Endothelial cell of umbilical vein (primary cell): ENCODE results near the gene LGI4. TPM values are rescaled to one million over a fixed set of nuclear protein-coding genes. Genes with fewer than 3 reads are reported as not detected.

Experiments
- BruUV-seq: library from RNA; stranded (reverse); fragments of 400-500 nt; replicated peaks from 2 replicates; lab custom pipeline; 2021; lab: Mats Ljungman, UMichigan
- CTCF ChIA-PET: fragments of 300-600, 350-600 bp; sonication (Branson Sonifier 250); formaldehyde crosslinking; loops from one replicate; lab custom pipeline; 2021; ENCODE audit warnings: antibody characterized with exemption, inconsistent platforms; lab: Charles Lee
- POLR2A ChIA-PET: fragments of 300-600, 350-600 bp; sonication (Branson Sonifier 250); formaldehyde crosslinking; loops from one replicate; lab custom pipeline; 2021; ENCODE audit warnings: antibody characterized with exemption, inconsistent platforms; lab: Charles Lee
- DNase-seq: peaks from one replicate; pipeline ENCODE4 v3.0.0-alpha.2; 2011; ENCODE audit warnings: low read depth, low spot score
- FAIRE-seq: peaks from 2 replicates; lab custom pipeline; 2011; peaks lifted over from hg19 to GRCh38; lab: Jason Lieb, UNC
- H2AFZ ChIP-seq: 2 replicates; pipeline ENCODE4 v1.6.0; 2012; ENCODE audit warnings: low read depth, low read length, control low read depth, inconsistent platforms
- H3K27ac ChIP-seq: 2 replicates; pipeline ENCODE4 v1.5.1; 2011; ENCODE audit warnings: low read depth, mild to moderate bottlenecking, control low read depth, low read length, moderate library complexity; ENCODE audit not compliant: insufficient read depth
- H3K27me3 ChIP-seq, 2 experiments: 2 replicates each; pipeline versions ENCODE4 v1.6.0 to v1.6.1; 2011; ENCODE audit warnings: low read length in 2 of 2, mixed read lengths in 1 of 2; ENCODE audit not compliant: control insufficient read depth in 2 of 2, insufficient read depth in 2 of 2
- H3K36me3 ChIP-seq, 2 experiments: 2 replicates in 1 of 2; 3 replicates in 1 of 2; pipeline ENCODE4 v1.5.1; 2011; ENCODE audit warnings: low read length in 2 of 2, mild to moderate bottlenecking in 1 of 2, moderate library complexity in 1 of 2; ENCODE audit not compliant: control insufficient read depth in 2 of 2, insufficient read depth in 2 of 2; ENCODE audit errors: extremely low read depth in 1 of 2
- H3K4me1 ChIP-seq: 3 replicates; pipeline ENCODE4 v1.5.1; 2011; ENCODE audit warnings: mild to moderate bottlenecking, low read length; ENCODE audit not compliant: control insufficient read depth, insufficient read depth; ENCODE audit errors: extremely low read depth
- H3K4me2 ChIP-seq: 2 replicates; pipeline ENCODE4 v1.6.1; 2011; ENCODE audit warnings: low read length, control low read depth, mixed read lengths; ENCODE audit not compliant: insufficient read depth
- H3K4me3 ChIP-seq, 3 experiments: fragments of 200-600 bp in 1 of 3; sonication (generic), shearing (Covaris generic) in 1 of 3; replicated peaks in 1 of 3; 2 replicates each; pipeline ENCODE4 v1.5.1; 2011 to 2016; ENCODE audit warnings: control low read depth in 3 of 3, low read length in 3 of 3, mild to moderate bottlenecking in 2 of 3, inconsistent platforms in 1 of 3, low read depth in 1 of 3, moderate library complexity in 1 of 3; ENCODE audit not compliant: insufficient read depth in 1 of 3
- H3K79me2 ChIP-seq: 2 replicates; pipeline ENCODE4 v1.6.0; 2012; ENCODE audit warnings: low read length, inconsistent platforms; ENCODE audit not compliant: control insufficient read depth, insufficient read depth
- H3K9ac ChIP-seq: replicated peaks from 2 replicates; pipeline ENCODE3; 2011; ENCODE audit warnings: low read length, control low read depth; ENCODE audit not compliant: insufficient read depth; ENCODE audit errors: extremely low read depth
- H3K9me1 ChIP-seq: replicated peaks from 3 replicates; pipeline ENCODE4 v1.6.0; 2011; ENCODE audit warnings: mild to moderate bottlenecking, low read length; ENCODE audit not compliant: control insufficient read depth, insufficient read depth; ENCODE audit errors: extremely low read depth
- H3K9me3 ChIP-seq: replicated peaks from 2 replicates; pipeline ENCODE4 v1.5.1; 2012; ENCODE audit warnings: low read length, inconsistent platforms; ENCODE audit not compliant: control insufficient read depth, insufficient read depth
- H4K20me1 ChIP-seq: replicated peaks from 2 replicates; pipeline ENCODE3; 2011; ENCODE audit warnings: mild to moderate bottlenecking, low read length; ENCODE audit not compliant: control insufficient read depth, insufficient read depth; ENCODE audit errors: extremely low read depth
- CTCF ChIP-seq, 2 donors: IDR thresholded peaks; 1 replicate in 1 of 2; 2 replicates in 1 of 2; pipeline ENCODE4 v1.5.1; 2011; ENCODE audit warnings: low read length in 2 of 2, mild to moderate bottlenecking in 2 of 2, moderate library complexity in 2 of 2, control low read depth in 1 of 2, inconsistent platforms in 1 of 2, low read depth in 1 of 2; ENCODE audit not compliant: insufficient read depth in 1 of 2; ENCODE audit errors: extremely low read depth in 1 of 2
- EZH2 ChIP-seq: IDR thresholded peaks from 2 replicates; pipeline ENCODE4 v1.6.1; 2012; ENCODE audit warnings: borderline replicate concordance, low read depth, mild to moderate bottlenecking, moderate library complexity, low read length, inconsistent platforms; ENCODE audit not compliant: severe bottlenecking
- FOS ChIP-seq: IDR thresholded peaks from 2 replicates; pipeline ENCODE4 v1.6.1; 2011; ENCODE audit warnings: mild to moderate bottlenecking, low read length, moderate library complexity, borderline replicate concordance; ENCODE audit not compliant: insufficient read depth
- GATA2 ChIP-seq: IDR thresholded peaks from 2 replicates; pipeline ENCODE4 v1.7.0; 2011; ENCODE audit warnings: low read depth, mild to moderate bottlenecking, moderate library complexity, mixed read lengths, low read length; ENCODE audit not compliant: insufficient read length, insufficient read depth
- JUN ChIP-seq: IDR thresholded peaks from 2 replicates; pipeline ENCODE4 v1.6.1; 2011; ENCODE audit warnings: borderline replicate concordance, low read depth; ENCODE audit not compliant: insufficient read length, insufficient read depth
- MYC ChIP-seq: IDR thresholded peaks from one replicate; pipeline ENCODE4 v1.6.1; 2011; ENCODE audit warnings: mild to moderate bottlenecking, low read depth, low read length
- POLR2A ChIP-seq: IDR thresholded peaks from 2 replicates; pipeline ENCODE4 v1.6.1; 2012; ENCODE audit warnings: low read depth, mild to moderate bottlenecking, control low read depth, low read length
- POLR2AphosphoS5 ChIP-seq: IDR thresholded peaks from 2 replicates; pipeline ENCODE4 v1.6.1; 2012; ENCODE audit warnings: low read depth, mild to moderate bottlenecking, control low read depth, low read length, moderate library complexity; ENCODE audit not compliant: insufficient read depth
- dilution Hi-C: fragments of 300-500 bp; cut with MboI; formaldehyde crosslinking; loops from one replicate; pipeline ENCODE4 v1.15.0; 2019; ENCODE audit warnings: low sequenced_read_pairs; ENCODE audit not compliant: extremely low pct_ligation_motif_present
- intact Hi-C: fragments of 100-400 bp; cut with micrococcal nuclease; formaldehyde crosslinking; loops from one replicate; pipeline ENCODE4 v1.10.0; 2022
- polyA plus RNA-seq, 4 experiments: library from polyadenylated mRNA; depleted of rRNA in 3 of 4; stranded (reverse) in 3 of 4; unstranded in 1 of 4; fragments of >200 nt; gene quantifications; 2 replicates each; pipeline versions ENCODE4 v1.2.1 to v1.2.3, GENCODE V29; 2011 to 2012; ENCODE audit warnings: missing spikeins in 1 of 4
- total RNA-seq: library from RNA; stranded (reverse); gene quantifications from 2 replicates; pipeline ENCODE4 v1.2.3, GENCODE V29; 2021
- TF ChIP-seq, protein P1 (sequence below): IDR thresholded peaks from 2 replicates; pipeline ENCODE4 v1.6.1; 2011; ENCODE audit not compliant: insufficient read depth, insufficient read length

Gene LGI4
- total and polyA plus RNA-seq, 2 donors (not counting 3 experiments of a cell fraction or from before 2014, with no cell fraction given), result not detected

- peaks cover 34 to 42% of the 10 kb centered on the region in 2 experiments for H3K36me3 ChIP-seq
- H3K79me2 ChIP-seq, result peaks cover 10% of the 10 kb centered on the region
- no peak for TF ChIP-seq GATA2
- TF ChIP-seq, protein P1, sequence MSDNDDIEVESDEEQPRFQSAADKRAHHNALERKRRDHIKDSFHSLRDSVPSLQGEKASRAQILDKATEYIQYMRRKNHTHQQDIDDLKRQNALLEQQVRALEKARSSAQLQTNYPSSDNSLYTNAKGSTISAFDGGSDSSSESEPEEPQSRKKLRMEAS, result no peak
- TF ChIP-seq EZH2, result no peak
- TF ChIP-seq CTCF (IDR thresholded peaks at IDR 0.05; ENCODE audit: extremely low read depth in 1 of 2, insufficient read depth in 1 of 2, low read depth in 1 of 2, low read length in 2 of 2), result no peak
- no peak for TF ChIP-seq MYC
- no peak for TF ChIP-seq FOS
- no peak for TF ChIP-seq POLR2AphosphoS5
- TF ChIP-seq POLR2A, result no peak
- TF ChIP-seq JUN, result no peak
- no peaks in the 10 kb centered on the region for H3K9me1 ChIP-seq
- H3K27ac ChIP-seq, result no peak overlapping the region
- ChIA-PET POLR2A (interaction anchor here (0.9 kb wide), 1 partner anchor 13 kb away, joined by 3 read pairs; no protein-coding TSS in a partner anchor), CTCF (interaction anchor here (1.3 kb wide), 1 partner anchor 9 kb away, joined by 5 read pairs; the partner anchor contains the start of gene FXYD5)
- no peak overlapping the region for H3K9ac ChIP-seq
- H3K27me3 ChIP-seq, result no peaks in the 10 kb centered on the region
- intact Hi-C loops (no loop called here), dilution Hi-C loops (no loop called here)
- H4K20me1 ChIP-seq, result no peaks in the 10 kb centered on the region
- H3K4me3 ChIP-seq, result no peak overlapping the region
- H3K9me3 ChIP-seq, result peaks cover 5% of the 10 kb centered on the region
- FAIRE-seq, result no peak
- H3K4me1 ChIP-seq, result no peaks in the 10 kb centered on the region
- H3K4me2 ChIP-seq, result no peak overlapping the region
- no peak for DNase-seq
- BruUV-seq, result no TSS peak
- H2AFZ ChIP-seq, result no peak overlapping the region
Measured at GRCh38 chr19:35162471-35163326, 27.8 kb upstream of the LGI4 start.
